K562 (cell line): ENCODE data around the gene A4GALT. TPM values are rescaled to one million over a fixed set of nuclear protein-coding genes. Genes with fewer than 3 reads are reported as not detected.

Source experiments
- AFF1 ChIP-seq, 2 experiments: fragments of 450-650 bp; IDR thresholded peaks; 2 replicates each; pipeline ENCODE4 v1.6.1; 2018; ENCODE audit warnings: mild to moderate bottlenecking in 2 of 2, low read depth in 1 of 2; ENCODE audit not compliant: partially characterized antibody in 2 of 2
- ELF4 ChIP-seq: fragments of 450-650 bp; formaldehyde crosslinking; IDR thresholded peaks from 2 replicates; pipeline ENCODE4 v1.4.0; 2022; ENCODE audit warnings: missing genetic modification characterization
- FOSL1 ChIP-seq: fragments of 200-800 bp; sonication (Bioruptor generic); conservative IDR thresholded peaks from 2 replicates; pipeline ENCODE4 v1.6.1; 2016; ENCODE audit warnings: missing genetic modification characterization, missing compliant biosample characterization
- GABPA ChIP-seq: fragments of 200-800 bp; sonication (Bioruptor generic); conservative IDR thresholded peaks from 2 replicates; pipeline ENCODE4 v1.6.1; 2016; ENCODE audit warnings: low read depth, missing genetic modification characterization, missing compliant biosample characterization
- GABPB1 ChIP-seq: sonication (generic); formaldehyde crosslinking; IDR thresholded peaks from 2 replicates; pipeline ENCODE4 v1.8.0; 2022; ENCODE audit warnings: mild to moderate bottlenecking, missing genetic modification reagents
- HNRNPUL1 ChIP-seq: fragments of 200-400 bp; formaldehyde crosslinking; IDR thresholded peaks from 2 replicates; pipeline ENCODE4 v1.6.1; 2017; ENCODE audit warnings: low read length
- JUND ChIP-seq, 2 experiments: IDR thresholded peaks; 2 replicates in 1 of 2; 3 replicates in 1 of 2; pipeline ENCODE4 v1.6.1; 2011; ENCODE audit warnings: borderline replicate concordance in 2 of 2, low read depth in 2 of 2, low read length in 2 of 2, improper control_type of control experiment in 1 of 2, missing biosample characterization in 1 of 2, missing genetic modification characterization in 1 of 2, missing genetic modification reagents in 1 of 2
- KDM2B ChIP-seq: fragments of 250-450 bp; sonication (Bioruptor Pico); IDR thresholded peaks from 2 replicates; pipeline ENCODE4 v1.8.0; 2021; ENCODE audit warnings: mild to moderate bottlenecking, moderate library complexity
- KDM5B ChIP-seq: fragments of 200-600 bp; sonication (generic); IDR thresholded peaks from 2 replicates; pipeline ENCODE4 v1.6.1; 2012; ENCODE audit warnings: low read depth, mild to moderate bottlenecking, moderate library complexity, low read length, control low read depth, inconsistent platforms; ENCODE audit not compliant: insufficient replicate concordance
- NR2C2 ChIP-seq, 2 experiments: fragments of 200-800 bp in 1 of 2; sonication (Bioruptor generic) in 1 of 2; sonication (generic) in 1 of 2; formaldehyde crosslinking in 1 of 2; IDR thresholded peaks; 2 replicates each; pipeline versions ENCODE4 v1.6.1 to v1.8.0; 2016 to 2022; ENCODE audit warnings: mild to moderate bottlenecking in 1 of 2, missing compliant biosample characterization in 1 of 2, missing genetic modification characterization in 1 of 2, missing genetic modification reagents in 1 of 2
- RBFOX2 ChIP-seq: fragments of 200-400 bp; formaldehyde crosslinking; IDR thresholded peaks from 2 replicates; pipeline ENCODE4 v1.6.1; 2017; ENCODE audit warnings: low read depth, mild to moderate bottlenecking, low read length, moderate library complexity
- SMC3 ChIP-seq: conservative IDR thresholded peaks from 2 replicates; pipeline ENCODE4 v1.6.1; 2011; ENCODE audit warnings: low read depth, low read length, improper control_type of control experiment; ENCODE audit not compliant: insufficient read depth
- TAF7 ChIP-seq: fragments of 450-650 bp; IDR thresholded peaks from 2 replicates; pipeline ENCODE4 v1.6.1; 2016; ENCODE audit warnings: missing genetic modification characterization, missing compliant biosample characterization
- TRIM24 ChIP-seq, 2 experiments: fragments of 450-650 bp; IDR thresholded peaks; 2 replicates each; pipeline ENCODE4 v1.6.1; 2016
- ZBTB11 ChIP-seq, 3 experiments: fragments of 200-800 bp in 1 of 3; fragments of 250-450 bp in 1 of 3; fragments of 450-650 bp in 1 of 3; sonication (Bioruptor Pico) in 1 of 3; sonication (Bioruptor generic) in 1 of 3; formaldehyde crosslinking in 1 of 3; IDR thresholded peaks; 2 replicates each; pipeline versions ENCODE4 v1.6.1 to v1.8.0; 2016 to 2022; ENCODE audit warnings: mild to moderate bottlenecking in 2 of 3, missing genetic modification characterization in 2 of 3, missing compliant biosample characterization in 1 of 3, moderate library complexity in 1 of 3
- ZFP36 ChIP-seq: fragments of 150-350 bp; IDR thresholded peaks from 2 replicates; pipeline ENCODE4 v1.6.1; 2018; ENCODE audit warnings: low read length, low read depth; ENCODE audit not compliant: partially characterized antibody
- ZNF436 ChIP-seq: fragments of 250-450, 450-650 bp; sonication (Bioruptor Pico); formaldehyde crosslinking; IDR thresholded peaks from 2 replicates; pipeline ENCODE4 v1.7.0; 2020; ENCODE audit warnings: mild to moderate bottlenecking
- polyA plus RNA-seq, 8 experiments: library from polyadenylated mRNA; depleted of rRNA in 4 of 8; stranded (reverse) in 5 of 8; unstranded in 3 of 8; fragments of >200 nt; fragmentation: Nextera tagmentation in 2 of 8; fragmentation: Illumina TruSeq in 1 of 8; extraction: Ambion mirVana in 2 of 8; extraction: Trizol in 1 of 8; gene quantifications; 2 replicates each; pipeline versions ENCODE4 v1.2.1 to v1.2.3, GENCODE V29; 2011 to 2014; ENCODE audit warnings: inconsistent platforms in 1 of 8, missing spikeins in 1 of 8
- total RNA-seq, 7 experiments: library from RNA; depleted of rRNA in 6 of 7; stranded (reverse); fragments of >200 nt in 6 of 7; fragmentation: Illumina TruSeq in 2 of 7; extraction: Trizol in 2 of 7; gene quantifications; 2 replicates each; pipeline versions ENCODE4 v1.2.1 to v1.2.3, GENCODE V29; 2011 to 2021; ENCODE audit warnings: low replicate concordance in 1 of 7

Gene A4GALT
- total and polyA plus RNA-seq, 9 of the 15 experiments (the other 6 are each of a cell fraction or from before 2014, with no cell fraction given): 0.07 to 0.11 TPM; not detected in 7

GRCh38 chr22:42680648-42681047, 40.0 kb downstream of the A4GALT start (continued):
- peak; percentile 56; the same call in 1 of the 2 replicates for TF ChIP-seq JUND (IDR thresholded peaks at IDR 0.05; ENCODE audit: borderline replicate concordance, low read depth, low read length)
- TF ChIP-seq JUND (tag; IDR thresholded peaks at IDR 0.05; ENCODE audit: borderline replicate concordance, low read depth, low read length): no peak
- no peak for TF ChIP-seq AFF1 (IDR thresholded peaks at IDR 0.05; ENCODE audit: low read depth in 1 of 2, partially characterized antibody in 2 of 2)
- TF ChIP-seq NR2C2 (CRISPR knock-in tag; IDR thresholded peaks at IDR 0.05): no peak
- TF ChIP-seq NR2C2 (tag; IDR thresholded peaks at IDR 0.05): peak; percentile 20; the same call in 1 of the 2 replicates
- peak in 1 of 3 experiments; percentile 87; a peak in 2 of 6 replicates for TF ChIP-seq ZBTB11 (CRISPR knock-in tag; IDR thresholded peaks at IDR 0.05)
- no peak for TF ChIP-seq ZNF436 (CRISPR knock-in tag)
- no peak for TF ChIP-seq KDM5B
- TF ChIP-seq ELF4 (CRISPR knock-in tag): no peak
- TF ChIP-seq TAF7: no peak
- TF ChIP-seq HNRNPUL1: no peak
- TF ChIP-seq GABPA (tag): peak; percentile 62
- no peak for TF ChIP-seq KDM2B (CRISPR knock-in tag)
- TF ChIP-seq RBFOX2: no peak
- TF ChIP-seq ZFP36: peak; percentile 57
- peak in 1 of 2 experiments; percentile 31; a peak in 1 of 4 replicates for TF ChIP-seq TRIM24 (IDR thresholded peaks at IDR 0.05)
- TF ChIP-seq GABPB1 (CRISPR knock-in tag): 0 out of 2 replicates have a peak, but pooled peaks have one; percentile 32
- no peak for TF ChIP-seq SMC3
- TF ChIP-seq FOSL1 (tag): peak; percentile 79
